HFFc6 (cell line): ENCODE results near the gene BCCIP. TPM values are rescaled to one million over a fixed set of nuclear protein-coding genes. Genes with fewer than 3 reads are reported as not detected.

Experiments
- DNase-seq: peaks from one replicate; pipeline ENCODE4 v3.0.0-alpha.2; 2018
- H3K27ac Mint-ChIP-seq: 2 replicates; pipeline ENCODE4 v1.8.0; 2020; ENCODE audit warnings: mild to moderate bottlenecking, mixed read lengths
- H3K27me3 Mint-ChIP-seq: 2 replicates; pipeline ENCODE4 v1.8.0; 2021; ENCODE audit warnings: mild to moderate bottlenecking, moderate library complexity, mixed read lengths; ENCODE audit not compliant: insufficient read depth
- H3K36me3 Mint-ChIP-seq: 2 replicates; pipeline ENCODE4 v1.8.0; 2021; ENCODE audit warnings: low read depth, mixed read lengths
- H3K4me1 Mint-ChIP-seq: 2 replicates; pipeline ENCODE4 v1.8.0; 2020; ENCODE audit warnings: low read depth, mixed read lengths
- H3K4me3 Mint-ChIP-seq: 2 replicates; pipeline ENCODE4 v1.8.0; 2020; ENCODE audit warnings: mild to moderate bottlenecking, moderate library complexity, mixed read lengths
- H3K9me3 Mint-ChIP-seq: 2 replicates; pipeline ENCODE4 v1.8.0; 2020; ENCODE audit warnings: mild to moderate bottlenecking, mixed read lengths
- CTCF ChIP-seq: fragments of 200-600 bp; sonication (generic); IDR thresholded peaks from 2 replicates; pipeline ENCODE4 v1.5.0; 2021; ENCODE audit warnings: antibody characterized with exemption, mild to moderate bottlenecking
- microRNA-seq: library from miRNA; unstranded; fragments of <30 nt; microRNA quantifications from one replicate; pipeline ENCODE4, GENCODE V29; 2019
- total RNA-seq, 6 experiments: library from RNA; stranded (reverse); fragmentation: NEBNext Ultra II Directional; extraction: Animal tissue kit (Norgen Biotek cat#: 25700); gene quantifications; 2 replicates in 1 of 6; 3 replicates in 5 of 6; pipeline ENCODE4 v1.2.3, GENCODE V29; 2021

BCCIP gene
- total RNA-seq, 6 experiments from 2014 or later: 70.7 to 92.4 (median 88.0) TPM

DNA sequence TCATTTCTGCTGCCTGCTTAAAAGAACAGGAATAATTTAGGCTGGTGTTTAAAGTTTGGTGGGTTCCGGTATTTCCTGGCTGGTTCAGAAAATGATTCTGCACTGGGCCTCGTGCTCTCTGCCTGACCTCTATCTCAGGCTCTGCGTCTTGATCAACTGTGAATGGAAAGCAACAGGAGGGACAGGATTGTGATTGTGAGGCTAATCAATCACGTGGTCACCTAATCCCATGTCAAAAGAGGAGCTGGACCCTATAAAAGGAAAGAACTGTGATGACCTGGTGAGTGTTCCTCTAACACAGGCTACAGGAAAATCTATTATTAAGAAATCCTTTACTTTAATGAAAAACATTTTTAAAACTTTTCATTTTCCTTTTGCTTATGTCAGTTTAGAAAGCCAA is 57.8 kb downstream of the BCCIP start, which contains the start of gene DHX32:
TSS of gene DHX32 (minus strand) at position 101 of the 400 bp plus-strand sequence. CDS start 468 bp downstream, outside the sequence.
- peaks cover 12% of the 10 kb centered on the region for H3K36me3 Mint-ChIP-seq
- DNase-seq: no peak
- H3K4me1 Mint-ChIP-seq: peaks cover 28% of the 10 kb centered on the region
- H3K27ac Mint-ChIP-seq: no peak within 1 kb of the TSS
- TF ChIP-seq CTCF: no peak
- no peak within 1 kb of the TSS for H3K4me3 Mint-ChIP-seq
- H3K27me3 Mint-ChIP-seq: no peaks in the 10 kb centered on the region; the same call in 1 of the 2 replicates
- peaks cover 5% of the 10 kb centered on the region for H3K9me3 Mint-ChIP-seq

GRCh38 chr10:125882596-125882995 is 59.2 kb downstream of the BCCIP start:
- peaks cover 5% of the 10 kb centered on the region; the same call in 1 of the 2 replicates for H3K36me3 Mint-ChIP-seq
- H3K27me3 Mint-ChIP-seq: no peaks in the 10 kb centered on the region; the same call in 1 of the 2 replicates
- H3K4me3 Mint-ChIP-seq: no peak overlapping the region
- no peaks in the 10 kb centered on the region for H3K9me3 Mint-ChIP-seq
- no peak overlapping the region for H3K27ac Mint-ChIP-seq
- TF ChIP-seq CTCF: no peak
- H3K4me1 Mint-ChIP-seq: peaks cover 28% of the 10 kb centered on the region
- DNase-seq: no peak

- DNase-seq: no peak
- H3K9me3 Mint-ChIP-seq: no peaks in the 10 kb centered on the region
- H3K27ac Mint-ChIP-seq: no peak overlapping the region
- no peak for TF ChIP-seq CTCF
- peaks cover 5% of the 10 kb centered on the region; the same call in 1 of the 2 replicates for H3K36me3 Mint-ChIP-seq
- no peaks in the 10 kb centered on the region; the same call in 1 of the 2 replicates for H3K27me3 Mint-ChIP-seq
- H3K4me3 Mint-ChIP-seq: no peak overlapping the region
- peaks cover 28% of the 10 kb centered on the region for H3K4me1 Mint-ChIP-seq
These were observed 59.9 kb downstream of the BCCIP start for GRCh38 chr10:125883211-125883610.

Small RNA genes lying within 50 kb of the gene (microRNA-seq; reads per million reads assigned to microRNA genes)
- gene MIR4484: not detected

Other genes with a start within 250 kb of the BCCIP start
- not detected for gene TEX36, start 140.4 kb upstream of the BCCIP start, total RNA-seq
- 10 to 100 TPM; 19.0 to 21.9 (median 20.2) TPM for gene EDRF1, start 103.8 kb upstream of the BCCIP start, total RNA-seq
- gene MMP21, start 47.7 kb upstream of the BCCIP start, total RNA-seq: not detected
- gene UROS, start 288 bp upstream of the BCCIP start, total RNA-seq: 100 to 1,000 TPM in 1 of 6 experiments, 10 to 100 TPM in 5; 84.9 to 102 (median 91.4) TPM
- gene DHX32, start 57.7 kb downstream of the BCCIP start, total RNA-seq: 10 to 100 TPM; 18.6 to 22.4 (median 20.8) TPM
- 1 to 10 TPM in 2 of 6 experiments, under 1 TPM in 4; 0.50 to 1.4 (median 0.88) TPM for gene FANK1, start 73.0 kb downstream of the BCCIP start, total RNA-seq